Fibroblast of lung (primary cell): ENCODE results near the gene RPH3AL. TPM values are rescaled to one million over a fixed set of nuclear protein-coding genes. Genes with fewer than 3 reads are reported as not detected.
"Not testable (repeated sequence)": the region's sequence is repeated elsewhere in the genome, so short reads cannot be mapped to it uniquely, and the experiment has no call there.

Experiments
- DNase-seq, 2 donors: peaks; one replicate each; pipeline versions ENCODE4 v3.0.0 to v3.0.0-alpha.2; 2010; ENCODE audit warnings: low read depth in 2 of 2
- H2AFZ ChIP-seq: 2 replicates; pipeline ENCODE4 v1.5.1; 2012; ENCODE audit warnings: low read length, control low read depth, inconsistent platforms
- H3K27ac ChIP-seq: 2 replicates; pipeline ENCODE4 v1.5.1; 2011; ENCODE audit warnings: low read length, control low read depth; ENCODE audit not compliant: insufficient read depth
- H3K27me3 ChIP-seq: 2 replicates; pipeline ENCODE4 v1.5.1; 2011; ENCODE audit warnings: mild to moderate bottlenecking, low read length; ENCODE audit not compliant: control insufficient read depth, insufficient read depth
- H3K36me3 ChIP-seq: 2 replicates; pipeline ENCODE4 v1.5.1; 2011; ENCODE audit warnings: low read length; ENCODE audit not compliant: control insufficient read depth, insufficient read depth
- H3K4me1 ChIP-seq: 2 replicates; pipeline ENCODE4 v1.5.1; 2011; ENCODE audit warnings: low read length; ENCODE audit not compliant: control insufficient read depth, insufficient read depth; ENCODE audit errors: extremely low read depth
- H3K4me2 ChIP-seq: 2 replicates; pipeline ENCODE4 v1.5.1; 2011; ENCODE audit warnings: low read length, control low read depth; ENCODE audit not compliant: insufficient read depth; ENCODE audit errors: extremely low read depth
- H3K4me3 ChIP-seq, 4 experiments: fragments of 200-600 bp in 1 of 4; sonication (generic) in 1 of 4; replicated peaks in 1 of 4; 2 replicates each; pipeline ENCODE4 v1.5.1; 2011 to 2016; ENCODE audit warnings: low read length in 4 of 4, low read depth in 3 of 4, mild to moderate bottlenecking in 3 of 4, control low read depth in 2 of 4, inconsistent platforms in 1 of 4, mixed read lengths in 1 of 4; ENCODE audit not compliant: insufficient read depth in 1 of 4; ENCODE audit errors: control extremely low read depth in 1 of 4
- H3K79me2 ChIP-seq: 2 replicates; pipeline ENCODE4 v1.5.1; 2012; ENCODE audit warnings: mild to moderate bottlenecking, low read length, inconsistent platforms; ENCODE audit not compliant: control insufficient read depth, insufficient read depth
- H3K9ac ChIP-seq: 2 replicates; pipeline ENCODE4 v1.5.1; 2011; ENCODE audit warnings: mild to moderate bottlenecking, low read length, control low read depth; ENCODE audit not compliant: insufficient read depth
- H3K9me3 ChIP-seq: 2 replicates; pipeline ENCODE4 v1.5.1; 2012; ENCODE audit warnings: low read depth, low read length; ENCODE audit not compliant: control insufficient read depth, insufficient read depth
- H4K20me1 ChIP-seq: 2 replicates; pipeline ENCODE4 v1.5.1; 2011; ENCODE audit warnings: low read length; ENCODE audit not compliant: control insufficient read depth, insufficient read depth; ENCODE audit errors: extremely low read depth
- EZH2 ChIP-seq: IDR thresholded peaks from 2 replicates; pipeline ENCODE4 v1.5.1; 2012; ENCODE audit warnings: low read length, control low read depth, mild to moderate bottlenecking; ENCODE audit errors: missing control alignments
- polyA plus RNA-seq, 2 donors: library from polyadenylated mRNA; depleted of rRNA in 1 of 2; stranded (reverse) in 1 of 2; unstranded in 1 of 2; fragments of >200 nt; gene quantifications; 2 replicates each; pipeline ENCODE4 v1.2.1, GENCODE V29; 2011 to 2012; ENCODE audit warnings: missing spikeins in 1 of 2
- total RNA-seq: library from RNA; depleted of rRNA; stranded (reverse); fragments of >200 nt; gene quantifications from 2 replicates; pipeline ENCODE4 v1.2.1, GENCODE V29; 2014
- TF ChIP-seq, protein P1 (sequence below), 2 donors: IDR thresholded peaks in 1 of 2; conservative IDR thresholded peaks in 1 of 2; 1 replicate in 1 of 2; 2 replicates in 1 of 2; pipeline ENCODE4 v1.5.1; 2011 to 2012; ENCODE audit warnings: low read length in 2 of 2, control low read depth in 1 of 2, inconsistent platforms in 1 of 2, low read depth in 1 of 2, mild to moderate bottlenecking in 1 of 2

Gene RPH3AL
- total and polyA plus RNA-seq, 2 donors (not counting 1 experiment from before 2014, with no cell fraction given), result 0.49 to 3.0 TPM

GRCh38 chr17:202501-202951, 150.1 kb downstream of the RPH3AL start:
- Histone ChIP-seq H3K36me3 (no peaks in the 10 kb centered on the region), H3K4me1 (no peaks in the 10 kb centered on the region)

DNA sequence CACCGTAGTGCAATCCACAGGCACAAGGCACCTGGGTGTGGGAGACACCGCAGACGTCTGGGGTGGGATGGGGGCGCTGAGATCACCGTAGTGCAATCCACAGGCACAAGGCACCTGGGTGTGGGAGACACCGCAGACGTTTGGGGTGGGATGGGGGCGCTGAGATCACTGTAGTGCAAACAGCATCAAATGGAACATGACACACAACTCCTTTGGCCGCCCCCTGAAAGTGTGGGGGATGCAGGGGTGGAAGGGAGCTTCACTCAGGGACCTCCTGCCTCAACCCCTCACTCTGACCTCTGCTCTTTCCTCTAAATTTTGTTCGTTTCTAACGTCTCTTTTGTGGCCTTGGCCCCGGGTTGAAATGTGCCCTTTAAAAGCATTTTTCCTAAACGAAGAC, 150.9 kb downstream of the RPH3AL start:
- not testable (repeated sequence) for H3K9ac ChIP-seq, H3K4me2 ChIP-seq, H2AFZ ChIP-seq, H3K36me3 ChIP-seq, H3K4me3 ChIP-seq, H3K4me1 ChIP-seq, H3K9me3 ChIP-seq, H3K27me3 ChIP-seq, DNase-seq, H3K27ac ChIP-seq, H3K79me2 ChIP-seq, H4K20me1 ChIP-seq

More at GRCh38 chr17:202501-202951, 150.1 kb downstream of the RPH3AL start:
- Histone ChIP-seq H3K27me3 (no peaks in the 10 kb centered on the region), H3K9ac (no peak overlapping the region), H2AFZ (no peak overlapping the region), H3K4me2 (no peak overlapping the region), H4K20me1 (no peaks in the 10 kb centered on the region), H3K4me3 (no peak overlapping the region), H3K27ac (no peak overlapping the region), H3K79me2 (no peaks in the 10 kb centered on the region), H3K9me3 (no peaks in the 10 kb centered on the region)
- TF ChIP-seq, protein P1, sequence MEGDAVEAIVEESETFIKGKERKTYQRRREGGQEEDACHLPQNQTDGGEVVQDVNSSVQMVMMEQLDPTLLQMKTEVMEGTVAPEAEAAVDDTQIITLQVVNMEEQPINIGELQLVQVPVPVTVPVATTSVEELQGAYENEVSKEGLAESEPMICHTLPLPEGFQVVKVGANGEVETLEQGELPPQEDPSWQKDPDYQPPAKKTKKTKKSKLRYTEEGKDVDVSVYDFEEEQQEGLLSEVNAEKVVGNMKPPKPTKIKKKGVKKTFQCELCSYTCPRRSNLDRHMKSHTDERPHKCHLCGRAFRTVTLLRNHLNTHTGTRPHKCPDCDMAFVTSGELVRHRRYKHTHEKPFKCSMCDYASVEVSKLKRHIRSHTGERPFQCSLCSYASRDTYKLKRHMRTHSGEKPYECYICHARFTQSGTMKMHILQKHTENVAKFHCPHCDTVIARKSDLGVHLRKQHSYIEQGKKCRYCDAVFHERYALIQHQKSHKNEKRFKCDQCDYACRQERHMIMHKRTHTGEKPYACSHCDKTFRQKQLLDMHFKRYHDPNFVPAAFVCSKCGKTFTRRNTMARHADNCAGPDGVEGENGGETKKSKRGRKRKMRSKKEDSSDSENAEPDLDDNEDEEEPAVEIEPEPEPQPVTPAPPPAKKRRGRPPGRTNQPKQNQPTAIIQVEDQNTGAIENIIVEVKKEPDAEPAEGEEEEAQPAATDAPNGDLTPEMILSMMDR (conservative IDR thresholded peaks at IDR 0.05 in 1 of 2, IDR thresholded peaks at IDR 0.05 in 1 of 2; ENCODE audit: low read depth in 1 of 2, low read length in 2 of 2), result no peak
- no peak for TF ChIP-seq EZH2
- no peak for DNase-seq

- not testable (repeated sequence) for H3K27me3 ChIP-seq, H3K4me3 ChIP-seq, H3K27ac ChIP-seq, H3K79me2 ChIP-seq, DNase-seq, H4K20me1 ChIP-seq, H3K9me3 ChIP-seq, H3K4me1 ChIP-seq, H2AFZ ChIP-seq, H3K4me2 ChIP-seq, H3K9ac ChIP-seq, H3K36me3 ChIP-seq
Measured at GRCh38 chr17:201257-201656, 151.3 kb downstream of the RPH3AL start.

DNA sequence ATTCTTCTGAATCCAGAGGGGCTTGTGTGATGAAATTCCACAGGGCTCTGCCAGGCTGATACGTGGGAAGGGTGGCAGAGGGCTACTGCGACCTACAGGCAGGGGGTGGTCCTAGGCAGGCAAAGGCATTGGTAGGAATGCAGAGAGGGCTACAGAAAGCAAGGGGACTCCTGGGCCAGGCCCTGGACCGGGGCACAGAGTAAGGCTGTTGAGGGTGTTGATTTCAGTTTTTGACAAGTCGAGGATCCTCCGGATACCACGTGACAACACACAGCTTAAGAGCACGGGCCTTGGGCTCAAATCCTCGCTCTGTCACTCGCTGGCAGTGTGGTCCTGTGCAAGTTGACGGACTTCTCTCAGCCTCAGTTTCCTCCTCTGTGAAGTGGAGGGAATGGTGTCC, 152.0 kb downstream of the RPH3AL start:
- no peak for DNase-seq

More for the DNA sequence above, 152.0 kb downstream of the RPH3AL start:
- Histone ChIP-seq H3K27ac (no peak overlapping the region), H3K4me2 (no peak overlapping the region), H3K9me3 (no peaks in the 10 kb centered on the region), H3K79me2 (no peaks in the 10 kb centered on the region), H3K4me1 (no peaks in the 10 kb centered on the region), H4K20me1 (no peaks in the 10 kb centered on the region), H2AFZ (no peak overlapping the region), H3K27me3 (no peaks in the 10 kb centered on the region), H3K4me3 (no peak overlapping the region), H3K9ac (no peak overlapping the region), H3K36me3 (no peaks in the 10 kb centered on the region)
- TF ChIP-seq EZH2, result no peak
- TF ChIP-seq, protein P1 (conservative IDR thresholded peaks at IDR 0.05 in 1 of 2, IDR thresholded peaks at IDR 0.05 in 1 of 2; ENCODE audit: low read depth in 1 of 2, low read length in 2 of 2), result no peak
